ENCODE results near the gene RPS3A. TPM values are rescaled to one million over a fixed set of nuclear protein-coding genes. Genes with fewer than 3 reads are reported as not detected.
A peak's percentile ranks its signal among the peaks of the same experiment; 100 is the strongest.

RPS3A gene
- total and polyA plus RNA-seq, 9 of the 15 experiments (the other 6 are each of a cell fraction or from before 2014, with no cell fraction given) = 2,102 to 5,488 (median 3,554) TPM

- TF ChIP-seq ZFP36 (IDR thresholded peaks at IDR 0.05; ENCODE audit: low read depth, low read length, partially characterized antibody) (no peak), CTCF (IDR thresholded peaks at IDR 0.05 in 2 of 3, conservative IDR thresholded peaks at IDR 0.05 in 1 of 3; ENCODE audit: insufficient read depth in 2 of 3, low read depth in 1 of 3, low read length in 3 of 3) (peak; percentile 57 to 87 (median 77)), POLR2AphosphoS2 (IDR thresholded peaks at IDR 0.05; ENCODE audit: low read length) (no peak), KAT2B (IDR thresholded peaks at IDR 0.05; ENCODE audit: low read depth, low read length) (no peak), SP1 (CRISPR knock-in tag; IDR thresholded peaks at IDR 0.05) (no peak)
Measured at GRCh38 chr4:151117371-151117962, 18.0 kb downstream of the RPS3A start (continued).

GRCh38 chr4:151129796-151130195, 30.4 kb downstream of the RPS3A start:
- ChIA-PET POLR2A (interaction anchor here (0.7 kb wide), 1 partner anchor 12 kb away, joined by 3 read pairs; no protein-coding TSS in a partner anchor), CTCF (ENCODE audit: low intra/inter-chr PET ratio) (no interaction called here)
- Histone ChIP-seq H2AFZ (ENCODE audit: low read depth, low read length) (no peak overlapping the region), H3K27ac (ENCODE audit: extremely low read depth, low read depth, low read length) (no peak overlapping the region), H3K4me3 (no peak overlapping the region), H3K27me3 (ENCODE audit: control insufficient read depth in 2 of 2, insufficient read depth in 2 of 2, low read length in 2 of 2) (peaks cover 6 to 9% of the 10 kb centered on the region in 2 experiments; a peak in 4 of 5 replicates), H3K9me3 (replicated peaks; ENCODE audit: control insufficient read depth, insufficient read depth, low read depth, low read length) (no peaks in the 10 kb centered on the region), H3K4me2 (ENCODE audit: insufficient read depth, low read length) (no peak overlapping the region), H3K9me1 (ENCODE audit: control insufficient read depth, insufficient read depth, low read length) (no peaks in the 10 kb centered on the region), H4K20me1 (replicated peaks; ENCODE audit: control insufficient read depth, insufficient read depth, low read length) (no peaks in the 10 kb centered on the region), H3K79me2 (ENCODE audit: control insufficient read depth, insufficient read depth, low read length) (no peaks in the 10 kb centered on the region), H3K36me3 (ENCODE audit: control insufficient read depth, insufficient read depth, low read length) (no peaks in the 10 kb centered on the region), H3K4me1 (replicated peaks in 1 of 2; ENCODE audit: control insufficient read depth in 2 of 2, insufficient read depth in 2 of 2, low read length in 2 of 2) (no peaks in the 10 kb centered on the region), H3K9ac (ENCODE audit: insufficient read depth in 1 of 2, low read depth in 2 of 2, low read length in 2 of 2) (no peak overlapping the region)
- 0% methylated on average over 1 of the region's 1 CpG for WGBS (ENCODE audit: insufficient coverage, low coverage, missing lambda C conversion rate)
- intact Hi-C loops (cut with micrococcal nuclease) (no loop called here), in situ Hi-C loops (cut with MboI) (no loop called here)
- no peak for ATAC-seq
- BruUV-seq (replicated peaks) = no TSS peak
- FAIRE-seq = no peak
- TF ChIP-seq TAF9B (IDR thresholded peaks at IDR 0.05; ENCODE audit: partially characterized antibody) = no peak
- no peak for TF ChIP-seq ZC3H8 (IDR thresholded peaks at IDR 0.05)
- TF ChIP-seq EHMT2 (IDR thresholded peaks at IDR 0.05) = no peak
- no peak for TF ChIP-seq ZNF436 (CRISPR knock-in tag; IDR thresholded peaks at IDR 0.05)
- no peak for TF ChIP-seq RBM34 (IDR thresholded peaks at IDR 0.05; ENCODE audit: borderline replicate concordance, insufficient read depth, low read length)
- no peak for DNase-seq (ENCODE audit: extremely low read depth in 1 of 4, low spot score in 3 of 4)
